GM21619 (cell line): Measurements from ENCODE around the gene CYP17A1.
"Not testable (repeated sequence)": the region's sequence is repeated elsewhere in the genome, so short reads cannot be mapped to it uniquely, and the experiment has no call there.

Experiments
- ATAC-seq: cut with Tn5 transposase; IDR thresholded peaks from one replicate; pipeline ENCODE4 v1.9.1; 2021; ENCODE audit not compliant: unreplicated experiment

CYP17A1 gene

DNA sequence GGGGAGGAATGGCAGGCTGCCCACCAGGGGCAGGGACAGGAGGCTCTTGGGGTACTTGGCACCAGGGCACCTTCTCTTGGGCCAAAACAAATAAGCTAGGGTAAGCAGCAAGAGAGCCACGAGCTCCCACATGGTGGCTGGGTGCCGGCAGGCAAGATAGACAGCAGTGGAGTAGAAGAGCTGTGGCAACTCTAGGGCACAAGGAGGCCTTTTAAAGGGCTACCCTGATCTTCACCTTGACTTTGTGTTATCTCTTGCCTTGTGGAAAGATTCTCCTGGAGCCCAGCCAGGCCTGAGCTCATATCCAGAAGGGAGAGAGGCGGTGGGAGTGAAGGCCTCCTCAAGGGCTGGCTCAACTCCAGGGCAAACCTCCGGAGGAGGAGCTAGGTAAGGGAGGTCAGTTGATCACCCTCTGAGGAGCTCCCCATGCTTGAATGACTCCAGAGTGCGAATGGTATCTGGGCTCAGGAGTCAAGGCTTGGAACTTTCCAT, at the start of gene CYP17A1:
Gene CYP17A1 (minus strand): TSS at position 184 of the 492 bp plus-strand sequence. CDS start 52 bp downstream, at position 132.
- ATAC-seq: no peak

- no peak for ATAC-seq
Measured at GRCh38 chr10:102880256-102880655, 43.0 kb upstream of the CYP17A1 start.

GRCh38 chr10:102878629-102879028, 41.4 kb upstream of the CYP17A1 start:
- no peak for ATAC-seq

GRCh38 chr10:102876747-102877153, 39.5 kb upstream of the CYP17A1 start:
- no peak for ATAC-seq

DNA sequence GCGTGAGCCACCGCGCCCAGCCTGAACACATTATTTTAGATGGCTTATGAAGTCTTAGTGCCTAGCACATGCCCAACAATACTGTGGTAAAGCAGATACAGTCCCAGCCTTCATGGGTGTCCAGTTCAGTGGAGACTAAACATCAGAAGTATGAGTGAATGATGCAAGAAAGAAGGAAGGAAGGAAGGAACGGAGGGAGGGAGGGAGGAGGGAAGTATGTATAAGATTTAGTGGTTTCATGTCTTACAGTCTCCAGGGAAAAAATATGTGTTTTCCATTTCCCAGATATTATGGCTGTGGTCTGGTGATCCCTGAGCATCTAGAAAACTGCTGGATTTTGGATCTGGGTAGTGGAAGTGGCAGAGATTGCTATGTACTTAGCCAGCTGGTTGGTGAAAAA, 35.0 kb upstream of the CYP17A1 start:
- no peak for ATAC-seq

GRCh38 chr10:102870221-102870620, 33.0 kb upstream of the CYP17A1 start:
- no peak for ATAC-seq

GRCh38 chr10:102869258-102870198, 32.3 kb upstream of the CYP17A1 start, which contains the start of gene AS3MT:
Gene AS3MT (plus strand): TSS chr10:102869470. CDS start chr10:102869593, 123 bp downstream.
- no peak for ATAC-seq

DNA sequence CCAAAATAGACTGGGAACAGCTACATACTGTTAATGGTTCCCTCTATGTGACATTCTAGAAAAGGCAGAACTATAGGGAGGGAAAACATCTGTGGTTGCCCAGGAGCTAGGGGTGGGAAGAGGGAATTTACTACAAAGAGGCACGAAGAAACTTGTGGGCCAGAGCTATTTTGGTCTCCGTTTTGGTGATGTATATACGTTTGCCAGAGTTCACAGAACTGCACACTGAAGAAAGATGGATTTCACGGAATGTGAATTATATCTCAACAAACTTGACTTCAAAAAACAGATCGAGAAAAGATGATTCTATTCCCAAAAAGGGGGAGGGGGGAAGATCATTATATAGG, 31.7 kb upstream of the CYP17A1 start:
- no peak for ATAC-seq

DNA sequence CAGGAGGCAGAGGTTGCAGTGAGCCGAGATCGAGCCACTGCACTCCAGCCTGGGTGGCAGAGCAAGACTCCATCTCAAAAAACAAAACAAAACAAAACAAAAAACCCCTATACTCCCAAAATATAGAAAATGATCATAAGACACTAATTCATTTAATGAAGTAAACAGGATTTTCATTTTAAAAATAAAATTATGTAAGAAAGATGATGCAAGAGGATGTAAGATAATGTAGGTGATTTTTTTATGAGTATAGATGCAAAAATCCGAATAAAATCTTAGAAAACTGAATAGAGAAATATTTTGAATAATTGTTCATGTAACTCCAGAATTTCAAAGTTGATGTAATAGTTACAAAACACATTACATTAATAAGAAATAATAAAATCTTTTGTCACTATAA, 28.4 kb upstream of the CYP17A1 start:
- no peak for ATAC-seq

- ATAC-seq: no peak
Measured at GRCh38 chr10:102863660-102864059, 26.4 kb upstream of the CYP17A1 start.

GRCh38 chr10:102859911-102860310, 22.7 kb upstream of the CYP17A1 start:
- no peak for ATAC-seq

DNA sequence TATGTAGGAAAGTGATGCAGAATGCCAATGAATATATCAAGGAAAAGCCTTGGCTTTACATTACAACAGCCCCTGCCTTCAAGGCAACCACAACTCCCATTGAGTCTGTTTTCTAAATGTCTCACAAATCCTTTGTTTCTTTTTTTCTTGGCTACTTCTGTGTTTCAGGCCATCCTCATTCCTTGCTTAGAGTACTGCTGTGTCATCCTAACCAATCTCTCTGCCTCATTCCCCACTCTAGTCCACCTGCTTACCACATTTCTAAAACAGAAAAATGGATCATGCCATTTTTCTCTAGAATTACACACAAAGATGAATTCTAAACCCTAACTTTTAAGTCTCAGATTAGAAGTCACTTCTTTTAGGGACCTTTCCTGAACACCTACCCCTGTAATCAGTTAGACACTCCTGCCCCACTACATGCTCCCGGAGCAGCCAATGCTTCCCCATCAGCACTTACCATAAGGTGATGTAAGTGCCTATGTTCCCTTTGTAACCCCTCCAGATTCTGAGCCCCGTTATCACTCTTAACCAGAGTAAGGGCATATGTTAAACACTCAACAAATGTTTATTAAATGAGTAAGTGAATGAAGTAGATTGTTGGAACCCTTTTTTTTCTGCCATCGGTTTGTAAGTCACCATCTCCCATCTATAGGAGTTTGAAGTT, 19.7 kb upstream of the CYP17A1 start:
- ATAC-seq: no peak

GRCh38 chr10:102855731-102856436, 18.7 kb upstream of the CYP17A1 start:
- not testable (repeated sequence) for ATAC-seq

DNA sequence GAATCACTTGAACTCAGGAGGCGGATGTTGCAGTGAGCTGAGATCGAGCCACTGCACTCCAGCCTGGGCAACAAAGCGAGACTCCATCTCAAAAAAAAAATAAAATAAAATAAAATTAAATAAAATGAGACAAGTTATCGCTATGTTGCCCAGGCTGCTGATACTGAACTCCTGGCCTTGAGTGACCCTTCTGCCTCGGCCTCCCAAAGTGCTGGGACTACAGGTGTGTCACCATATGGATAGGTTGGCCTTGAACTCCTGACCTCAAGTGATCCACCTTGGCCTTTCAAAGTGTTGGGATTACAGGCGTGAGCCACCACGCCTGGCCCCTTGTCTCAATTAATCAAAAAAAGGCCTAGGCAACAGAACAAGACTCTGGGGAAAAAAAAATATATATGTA, 16.0 kb upstream of the CYP17A1 start:
- ATAC-seq: not testable (repeated sequence)

GRCh38 chr10:102850025-102850518, 12.9 kb upstream of the CYP17A1 start:
- ATAC-seq: no peak

DNA sequence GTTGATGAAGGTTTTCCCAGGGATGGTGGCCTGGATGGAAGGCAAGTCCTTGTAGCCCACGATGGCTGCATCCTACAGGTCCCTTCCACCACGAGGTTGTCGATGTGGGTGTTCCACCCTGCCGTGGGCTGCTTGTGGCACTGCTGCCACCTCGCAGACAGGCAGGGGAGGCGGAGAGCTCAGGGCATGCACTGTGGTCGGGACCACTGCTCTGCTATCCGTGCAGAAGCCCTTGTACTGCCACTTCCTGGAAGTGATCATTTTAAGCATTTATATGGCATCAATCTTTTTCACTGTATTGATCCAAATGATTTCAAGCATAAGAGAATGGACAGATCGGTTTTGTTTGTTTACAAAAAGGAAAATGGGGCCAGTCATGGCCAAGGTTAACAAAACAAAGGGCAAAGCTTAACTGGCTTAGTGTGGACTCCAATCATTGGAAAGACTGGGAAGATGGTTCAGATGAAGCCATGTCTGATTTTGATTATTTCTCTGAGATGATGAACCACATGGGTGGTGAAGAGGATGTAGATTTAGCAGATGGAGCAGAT, 8.2 kb upstream of the CYP17A1 start:
- ATAC-seq: no peak

DNA sequence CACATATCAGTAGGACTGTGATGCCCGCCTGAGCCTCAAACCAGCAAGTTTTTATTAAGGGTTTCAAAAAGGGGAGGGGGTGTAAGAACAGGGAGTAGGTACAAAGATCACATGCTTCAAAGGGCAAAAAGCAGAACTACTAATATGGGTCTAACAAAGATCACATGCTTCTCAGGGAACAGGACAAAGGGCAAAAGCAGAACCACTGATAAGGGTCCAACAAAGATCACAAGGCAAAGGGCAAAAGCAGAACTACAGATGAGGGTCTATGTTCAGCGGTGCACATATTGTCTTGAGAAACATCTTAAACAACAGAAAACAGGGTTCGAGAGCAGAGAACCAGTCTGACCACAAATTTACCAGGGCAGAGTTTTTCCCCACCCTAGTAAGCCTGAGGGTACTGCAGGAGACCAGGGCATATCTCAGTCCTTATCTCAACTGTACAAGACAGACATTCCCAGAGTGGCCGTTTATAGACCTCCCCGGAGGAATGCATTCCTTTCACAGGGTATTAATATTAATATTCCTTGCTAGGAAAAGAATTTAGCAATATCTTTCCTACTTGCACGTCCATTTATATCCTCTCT, 7.1 kb upstream of the CYP17A1 start:
- not testable (repeated sequence) for ATAC-seq

DNA sequence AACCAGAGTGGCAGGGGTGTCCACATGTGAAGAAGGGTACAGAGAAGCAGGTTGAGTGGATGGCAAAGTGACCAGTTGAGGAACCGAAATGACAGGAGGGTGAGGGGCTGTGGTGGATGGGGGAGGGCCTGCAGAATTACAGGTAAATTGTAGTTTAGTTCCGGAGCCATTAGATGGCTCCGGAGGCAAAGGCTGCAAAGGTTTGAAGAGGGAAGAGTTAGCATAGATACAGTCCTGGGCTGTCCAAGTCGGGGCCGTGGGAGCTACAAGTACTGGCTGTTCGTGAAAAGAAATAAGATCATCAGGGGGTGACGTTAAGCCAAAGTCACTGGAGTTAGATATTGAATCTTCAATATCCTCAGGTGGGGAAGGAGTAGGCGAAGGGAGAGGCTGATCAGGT, 5.9 kb upstream of the CYP17A1 start:
- not testable (repeated sequence) for ATAC-seq

DNA sequence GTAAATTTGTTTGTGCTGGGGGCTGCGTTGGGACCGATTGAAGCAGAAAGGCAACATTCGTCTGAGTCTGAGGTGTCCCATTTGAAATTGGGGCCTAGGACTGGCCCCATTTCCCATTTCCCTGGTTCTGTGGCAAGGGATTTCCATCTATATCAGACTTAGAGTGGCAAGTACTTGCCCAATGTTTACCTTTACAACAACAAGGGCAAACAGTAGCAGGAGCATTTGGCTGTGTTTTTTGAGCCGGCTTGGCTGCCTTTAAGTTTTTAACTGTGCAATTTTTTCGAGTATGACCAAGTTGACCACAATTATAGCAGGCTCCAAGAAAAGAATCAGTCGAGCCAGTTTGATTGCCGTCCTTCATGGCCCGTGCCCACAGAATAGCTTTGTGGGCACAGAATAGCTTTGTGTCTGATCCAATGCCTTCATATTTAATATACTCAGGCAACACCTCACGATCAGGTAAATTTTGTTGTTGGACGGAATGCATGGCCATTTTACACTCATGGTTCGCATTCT, 4.7 kb upstream of the CYP17A1 start:
- ATAC-seq: no peak

- ATAC-seq: not testable (repeated sequence)
Measured at GRCh38 chr10:102838276-102838927, 1.2 kb upstream of the CYP17A1 start.
